Suprapubic skin (tissue), 4 donors: Measurements from ENCODE around the gene ZNF444.

Experiments
- CTCF ChIP-seq, 2 donors: fragments of 200-600 bp in 1 of 2; fragments of 450-650 bp in 1 of 2; sonication (generic) in 1 of 2; IDR thresholded peaks; one replicate each; pipeline ENCODE4 v1.5.1; 2016 to 2019; ENCODE audit warnings: antibody characterized with exemption in 2 of 2, mild to moderate bottlenecking in 1 of 2, moderate library complexity in 1 of 2
- EP300 ChIP-seq: sonication (generic); formaldehyde crosslinking; IDR thresholded peaks from one replicate; pipeline ENCODE4 v1.6.1; 2017; ENCODE audit warnings: antibody characterized with exemption
- POLR2A ChIP-seq, 2 donors: fragments of 450-650 bp; IDR thresholded peaks; one replicate each; pipeline ENCODE4 v1.6.1; 2017; ENCODE audit warnings: antibody characterized with exemption in 2 of 2, mild to moderate bottlenecking in 2 of 2, moderate library complexity in 2 of 2
- POLR2AphosphoS5 ChIP-seq, 3 donors: sonication (generic); formaldehyde crosslinking; IDR thresholded peaks; one replicate each; pipeline ENCODE4 v1.6.1; 2017; ENCODE audit warnings: antibody characterized with exemption in 3 of 3

- TF ChIP-seq CTCF (IDR thresholded peaks at IDR 0.05) (no peak), POLR2A (IDR thresholded peaks at IDR 0.05) (no peak), POLR2AphosphoS5 (IDR thresholded peaks at IDR 0.05) (no peak), EP300 (no peak)
These were observed 1.1 kb downstream of the ZNF444 start for GRCh38 chr19:56142087-56142787.
